HS-27A (cell line): ENCODE results near the gene PSMA2.
A peak's percentile ranks its signal among the peaks of the same experiment; 100 is the strongest.

ENCODE experiments used
- DNase-seq: peaks from one replicate; pipeline ENCODE4 v3.0.0-alpha.2; 2012; ENCODE audit warnings: low read depth, missing footprints

Gene PSMA2

GRCh38 chr7:42940985-42941847 lies 9.2 kb upstream of the PSMA2 start:
- no peak for DNase-seq

GRCh38 chr7:42939457-42940240 lies 7.7 kb upstream of the PSMA2 start:
- DNase-seq = no peak

- no peak for DNase-seq
These were observed 3.9 kb upstream of the PSMA2 start for GRCh38 chr7:42935861-42936260.

GRCh38 chr7:42934291-42934690 lies 2.3 kb upstream of the PSMA2 start:
- DNase-seq = no peak

- DNase-seq = no peak
These were observed 1.0 kb upstream of the PSMA2 start for GRCh38 chr7:42932811-42933591.

GRCh38 chr7:42931447-42931833 lies 534 bp downstream of the PSMA2 start:
- no peak for DNase-seq

GRCh38 chr7:42930889-42931288 lies 1.1 kb downstream of the PSMA2 start:
- no peak for DNase-seq

GRCh38 chr7:42929449-42929848 lies 2.5 kb downstream of the PSMA2 start:
- no peak for DNase-seq

- no peak for DNase-seq
These were observed 3.2 kb downstream of the PSMA2 start for GRCh38 chr7:42928754-42929153.

- no peak for DNase-seq
These were observed 5.8 kb downstream of the PSMA2 start for GRCh38 chr7:42926204-42926603.

GRCh38 chr7:42925630-42926029 lies 6.3 kb downstream of the PSMA2 start:
- no peak for DNase-seq

- DNase-seq = no peak
These were observed 7.6 kb downstream of the PSMA2 start for GRCh38 chr7:42924223-42924838.

GRCh38 chr7:42922017-42922753 lies 9.8 kb downstream of the PSMA2 start:
- DNase-seq = no peak

- no peak for DNase-seq
These were observed 16.6 kb downstream of the PSMA2 start for GRCh38 chr7:42915356-42915755.

- DNase-seq = no peak
These were observed 17.4 kb downstream of the PSMA2 start for GRCh38 chr7:42914421-42915045.

- DNase-seq = no peak
These were observed 18.0 kb downstream of the PSMA2 start for GRCh38 chr7:42914009-42914408.

GRCh38 chr7:42913591-42913990 lies 18.4 kb downstream of the PSMA2 start:
- no peak for DNase-seq

- peak; percentile 63 for DNase-seq
These were observed 20.2 kb downstream of the PSMA2 start, which contains the start of gene C7orf25 for GRCh38 chr7:42911454-42912447. C7orf25 (minus strand) TSS chr7:42912070; CDS start chr7:42910900, 1,170 bp downstream.

- DNase-seq = no peak
These were observed 21.7 kb downstream of the PSMA2 start for GRCh38 chr7:42910306-42910705.
